ENCODE results near the gene GNG3.
"Not testable (repeated sequence)": the region's sequence is repeated elsewhere in the genome, so short reads cannot be mapped to it uniquely, and the experiment has no call there.

DNA sequence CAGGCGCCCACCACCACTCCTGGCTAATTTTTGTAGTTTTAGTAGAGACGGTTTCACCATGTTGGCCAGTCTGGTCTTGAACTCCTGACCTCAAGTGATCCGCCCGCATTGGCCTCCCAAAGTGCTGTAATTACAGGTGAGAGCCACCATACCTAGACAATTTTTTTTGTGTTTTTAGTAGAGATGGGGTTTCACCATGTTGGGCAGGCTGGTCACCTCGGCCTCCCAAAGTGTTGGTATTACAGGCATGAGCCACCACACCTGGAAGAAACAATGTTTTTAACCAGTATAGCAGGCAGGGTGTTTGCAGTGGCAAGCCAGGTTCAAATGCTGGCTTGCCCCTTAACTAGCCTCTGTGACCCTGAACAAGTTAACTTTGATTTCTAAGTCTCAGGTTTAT, 42.5 kb downstream of the GNG3 start:
- not testable (repeated sequence) for TF ChIP-seq SP1 (IDR thresholded peaks at IDR 0.05); ZNF384 (IDR thresholded peaks at IDR 0.05); L3MBTL2 (conservative IDR thresholded peaks at IDR 0.05); SUZ12 (IDR thresholded peaks at IDR 0.05); ARNT (IDR thresholded peaks at IDR 0.05)

All from HEK293T (cell line).